ENCODE results near the gene ADCY5. TPM values are rescaled to one million over a fixed set of nuclear protein-coding genes. Genes with fewer than 3 reads are reported as not detected.
A peak's percentile ranks its signal among the peaks of the same experiment; 100 is the strongest.

Gene ADCY5
- total and polyA plus RNA-seq, 10 donors = 1.7 to 20.6 (median 11.7) TPM

- TF ChIP-seq POLR2A (IDR thresholded peaks at IDR 0.05) (no peak), POLR2AphosphoS5 (IDR thresholded peaks at IDR 0.05) (peak; percentile 22 to 44 (median 31))
- Histone ChIP-seq H3K27me3 (replicated peaks in 1 of 7) (no peaks in the 10 kb centered on the region), H3K9me3 (no peaks in the 10 kb centered on the region), H3K4me1 (peaks cover 0 to 4% (median 0%) of the 10 kb centered on the region in 6 donors), H3K27ac (no peak overlapping the region), H3K36me3 (peaks cover 0 to 50% (median 0%) of the 10 kb centered on the region in 6 donors), H3K4me3 (no peak overlapping the region)
- WGBS, 5 donors = 74 to 88% (median 77%) methylated on average over 11 to 18 of the region's 18 CpGs
- DNase-seq = peak; percentile 74
- intact Hi-C loops (cut with DNase I; ENCODE audit: low total_unique reads) = no loop called here
Measured at GRCh38 chr3:123284399-123285010, 164.4 kb downstream of the ADCY5 start.

DNA sequence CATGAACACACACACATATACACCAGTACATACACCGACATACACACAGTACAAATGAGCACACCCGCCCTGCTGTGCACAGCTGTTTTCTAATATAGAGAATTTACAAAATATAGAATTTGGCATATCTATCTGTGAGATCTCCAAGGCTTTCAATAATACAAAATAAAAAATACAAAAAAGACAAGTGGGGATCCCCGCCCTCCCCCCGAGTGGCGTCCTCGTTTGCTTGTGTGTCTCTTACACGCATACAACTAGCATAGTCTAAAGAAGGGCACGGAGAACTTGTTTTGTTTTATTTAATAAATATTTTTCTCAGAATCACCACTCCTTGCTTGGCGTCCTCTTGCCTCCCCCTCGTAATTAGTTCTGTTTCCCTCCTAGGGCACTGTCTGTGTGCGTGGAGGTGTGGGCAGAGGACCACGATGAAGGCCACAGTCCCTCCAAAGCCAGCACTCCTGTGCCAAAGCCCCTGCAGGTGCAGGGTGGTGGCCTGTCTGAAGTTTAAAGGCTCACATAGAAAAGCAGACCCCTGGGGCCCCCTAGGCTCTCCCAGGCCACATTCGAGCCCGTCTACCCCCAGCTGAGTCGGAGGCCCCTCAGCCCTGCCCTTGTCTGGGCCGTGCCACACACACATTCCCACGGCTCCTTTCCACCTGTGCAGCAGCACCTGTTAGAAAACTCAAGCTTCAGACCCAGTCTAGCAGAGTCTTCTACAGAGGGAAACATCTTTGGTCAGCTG, 165.1 kb downstream of the ADCY5 start:
- intact Hi-C loops (cut with DNase I; ENCODE audit: low total_unique reads) = no loop called here
- DNase-seq = no peak
- no peaks in the 10 kb centered on the region for H3K27me3 ChIP-seq (replicated peaks in 1 of 7)
- H3K4me1 ChIP-seq = peaks cover 0 to 4% (median 0%) of the 10 kb centered on the region in 6 donors
- no peak overlapping the region for H3K4me3 ChIP-seq
- no peaks in the 10 kb centered on the region for H3K9me3 ChIP-seq
- H3K27ac ChIP-seq = no peak overlapping the region
- WGBS, 5 donors = 90 to 94% (median 91%) methylated on average over 17 of the region's 17 CpGs
- peaks cover 0 to 48% (median 0%) of the 10 kb centered on the region in 6 donors for H3K36me3 ChIP-seq
- TF ChIP-seq POLR2AphosphoS5 (IDR thresholded peaks at IDR 0.05) (no peak), CTCF (IDR thresholded peaks at IDR 0.05 in 8 of 11, conservative IDR thresholded peaks at IDR 0.05 in 3 of 11) (no peak), POLR2A (IDR thresholded peaks at IDR 0.05) (no peak)

- TF ChIP-seq POLR2AphosphoS5 (IDR thresholded peaks at IDR 0.05) (no peak), CTCF (IDR thresholded peaks at IDR 0.05 in 8 of 11, conservative IDR thresholded peaks at IDR 0.05 in 3 of 11) (no peak), POLR2A (IDR thresholded peaks at IDR 0.05) (no peak)
- H3K4me3 ChIP-seq = no peak overlapping the region
- peaks cover 0 to 48% (median 0%) of the 10 kb centered on the region in 6 donors for H3K36me3 ChIP-seq
- H3K27ac ChIP-seq = no peak overlapping the region
- 80 to 91% (median 88%) methylated on average over 9 of the region's 9 CpGs for WGBS, 5 donors
- H3K4me1 ChIP-seq = peaks cover 0 to 4% (median 0%) of the 10 kb centered on the region in 6 donors
- H3K27me3 ChIP-seq (replicated peaks in 1 of 7) = no peaks in the 10 kb centered on the region
- intact Hi-C loops (cut with DNase I; ENCODE audit: low total_unique reads) = no loop called here
- no peaks in the 10 kb centered on the region for H3K9me3 ChIP-seq
- no peak for DNase-seq
Measured at GRCh38 chr3:123283074-123283473, 165.8 kb downstream of the ADCY5 start.

DNA sequence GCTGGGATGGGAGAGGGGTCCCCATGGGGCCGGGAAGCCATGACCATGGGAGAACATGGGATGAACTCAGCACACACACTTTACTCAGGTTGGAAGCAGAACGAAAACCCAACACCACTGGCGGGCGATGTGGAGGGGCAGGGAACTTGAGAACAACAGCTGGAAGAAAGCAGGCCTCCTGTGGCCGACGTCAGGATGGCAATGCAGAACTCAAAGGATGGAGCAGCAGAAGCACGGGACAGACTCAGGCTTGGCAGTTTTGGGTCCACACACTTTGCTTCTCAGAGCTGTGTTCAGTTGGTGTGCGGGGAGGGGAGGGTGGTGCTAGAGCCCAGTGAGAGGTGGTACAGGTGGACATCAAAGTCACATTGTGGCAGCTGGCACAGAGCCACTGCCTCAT, 166.4 kb downstream of the ADCY5 start:
- DNase-seq = no peak
- Histone ChIP-seq H3K27me3 (replicated peaks in 1 of 7) (no peaks in the 10 kb centered on the region), H3K4me3 (no peak overlapping the region), H3K27ac (no peak overlapping the region), H3K4me1 (peaks cover 0 to 4% (median 0%) of the 10 kb centered on the region in 6 donors), H3K36me3 (peaks cover 0 to 48% (median 0%) of the 10 kb centered on the region in 6 donors), H3K9me3 (no peaks in the 10 kb centered on the region)
- TF ChIP-seq CTCF (IDR thresholded peaks at IDR 0.05 in 8 of 11, conservative IDR thresholded peaks at IDR 0.05 in 3 of 11) (no peak), POLR2A (IDR thresholded peaks at IDR 0.05) (no peak), POLR2AphosphoS5 (IDR thresholded peaks at IDR 0.05) (no peak)
- WGBS, 5 donors = 81 to 93% (median 89%) methylated on average over 8 of the region's 8 CpGs
- intact Hi-C loops (cut with DNase I; ENCODE audit: low total_unique reads) = no loop called here

Measured in spleen (tissue), 11 donors.